ENCODE results near the gene GPR78.

DNA sequence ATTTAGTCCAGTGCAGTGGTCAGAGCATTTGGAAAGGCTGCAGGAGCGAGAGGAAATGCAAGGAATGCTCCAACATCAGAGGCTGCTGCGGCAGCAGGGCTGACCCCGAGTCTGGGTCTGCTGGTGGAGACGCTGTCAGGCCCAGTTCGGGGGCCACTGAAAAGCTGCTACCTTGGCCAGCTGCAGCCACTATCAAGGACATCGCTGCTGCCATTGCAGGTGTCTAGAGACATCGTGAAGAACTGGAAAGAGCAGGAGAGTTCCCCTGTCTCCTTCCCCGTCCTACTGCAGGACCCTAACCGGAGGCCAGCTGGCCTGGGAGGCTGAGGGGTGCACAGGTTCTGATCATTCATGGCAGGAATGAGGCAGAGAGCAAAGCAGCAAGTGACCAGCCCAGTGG lies 29.5 kb upstream of the GPR78 start:
- TF ChIP-seq CTCF (IDR thresholded peaks at IDR 0.05; ENCODE audit: low read depth, low read length) (no peak), EZH2phosphoT487 (IDR thresholded peaks at IDR 0.05; ENCODE audit: low read depth) (no peak)
